ENCODE results near the gene LDLRAD4. TPM values are rescaled to one million over a fixed set of nuclear protein-coding genes. Genes with fewer than 3 reads are reported as not detected.
"Not testable (repeated sequence)": the region's sequence is repeated elsewhere in the genome, so short reads cannot be mapped to it uniquely, and the experiment has no call there.

The LDLRAD4 gene
- total RNA-seq, 6 donors from 2014 or later, result 19.5 to 26.6 (median 24.4) TPM

- Histone ChIP-seq H3K27me3 (no peaks in the 10 kb centered on the region), H3K36me3 (no peaks in the 10 kb centered on the region), H3K4me3 (no peak overlapping the region), H3K27ac (no peak overlapping the region), H3K9me3 (peaks cover 0 to 7% (median 5%) of the 10 kb centered on the region in 4 donors), H3K4me1 (no peaks in the 10 kb centered on the region)
- TF ChIP-seq EP300 (IDR thresholded peaks at IDR 0.05), result no peak
- no peak for TF ChIP-seq CTCF (IDR thresholded peaks at IDR 0.05)
- no peak for TF ChIP-seq POLR2AphosphoS5 (IDR thresholded peaks at IDR 0.05)
- TF ChIP-seq POLR2A (IDR thresholded peaks at IDR 0.05), result no peak
- DNase-seq, result no peak
- no peak for ATAC-seq (ENCODE audit: low FRiP score in 2 of 2)
- WGBS, 2 donors, result 70 to 78% methylated on average over 6 of the region's 6 CpGs
These were observed 118.8 kb downstream of the LDLRAD4 start for GRCh38 chr18:13337369-13337768.

- TF ChIP-seq EP300 (IDR thresholded peaks at IDR 0.05) (no peak), CTCF (IDR thresholded peaks at IDR 0.05) (no peak), POLR2A (IDR thresholded peaks at IDR 0.05) (no peak), POLR2AphosphoS5 (IDR thresholded peaks at IDR 0.05) (no peak)
- Histone ChIP-seq H3K4me3 (no peak overlapping the region), H3K36me3 (no peaks in the 10 kb centered on the region), H3K9me3 (peaks cover 0 to 7% (median 5%) of the 10 kb centered on the region in 4 donors), H3K27me3 (no peaks in the 10 kb centered on the region), H3K27ac (no peak overlapping the region), H3K4me1 (no peaks in the 10 kb centered on the region)
- 63 to 83% methylated on average over 2 of the region's 2 CpGs for WGBS, 2 donors
- ATAC-seq (ENCODE audit: low FRiP score in 2 of 2) (no peak), DNase-seq (no peak)
These were observed 119.8 kb downstream of the LDLRAD4 start for GRCh38 chr18:13338318-13338717.

- WGBS, 2 donors, result 65 to 89% methylated on average over 1 of the region's 1 CpG
- H3K27ac ChIP-seq, result no peak overlapping the region
- TF ChIP-seq POLR2A (IDR thresholded peaks at IDR 0.05), result no peak
- no peak for TF ChIP-seq EP300 (IDR thresholded peaks at IDR 0.05)
- TF ChIP-seq CTCF (IDR thresholded peaks at IDR 0.05), result no peak
- TF ChIP-seq POLR2AphosphoS5 (IDR thresholded peaks at IDR 0.05), result no peak
These were observed 121.1 kb downstream of the LDLRAD4 start for GRCh38 chr18:13339653-13340052.

GRCh38 chr18:13346449-13346848, 127.9 kb downstream of the LDLRAD4 start:
- H3K27me3 ChIP-seq; ATAC-seq (ENCODE audit: low FRiP score in 2 of 2); DNase-seq; H3K4me1 ChIP-seq; H3K36me3 ChIP-seq; H3K4me3 ChIP-seq; H3K27ac ChIP-seq: not testable (repeated sequence)
- H3K9me3 ChIP-seq, result peaks cover 0 to 17% (median 4%) of the 10 kb centered on the region in 4 donors

More at GRCh38 chr18:13339653-13340052, 121.1 kb downstream of the LDLRAD4 start:
- DNase-seq (no peak), ATAC-seq (ENCODE audit: low FRiP score in 2 of 2) (no peak)
- Histone ChIP-seq H3K36me3 (no peaks in the 10 kb centered on the region), H3K9me3 (peaks cover 0 to 7% (median 5%) of the 10 kb centered on the region in 4 donors), H3K4me1 (no peaks in the 10 kb centered on the region), H3K27me3 (no peaks in the 10 kb centered on the region), H3K4me3 (no peak overlapping the region)

- TF ChIP-seq POLR2A (IDR thresholded peaks at IDR 0.05) (no peak), POLR2AphosphoS5 (IDR thresholded peaks at IDR 0.05) (no peak), CTCF (IDR thresholded peaks at IDR 0.05) (no peak), EP300 (IDR thresholded peaks at IDR 0.05) (no peak)
- DNase-seq (no peak), ATAC-seq (ENCODE audit: low FRiP score in 2 of 2) (peak in 1 of 2 donors; percentile 53)
- no peak overlapping the region for H3K4me3 ChIP-seq
- H3K27ac ChIP-seq, result no peak overlapping the region
- peaks cover 0 to 8% (median 1%) of the 10 kb centered on the region in 4 donors for H3K9me3 ChIP-seq
- WGBS, 2 donors, result 33 to 48% methylated on average over 1 of the region's 1 CpG
- H3K4me1 ChIP-seq, result no peaks in the 10 kb centered on the region
- H3K27me3 ChIP-seq, result no peaks in the 10 kb centered on the region
- no peaks in the 10 kb centered on the region for H3K36me3 ChIP-seq
These were observed 134.7 kb downstream of the LDLRAD4 start for GRCh38 chr18:13353084-13353823.

Measured in upper lobe of left lung (tissue), 6 donors.